H4 (cell line): ENCODE results near the gene NOTCH2. TPM values are rescaled to one million over a fixed set of nuclear protein-coding genes. Genes with fewer than 3 reads are reported as not detected.
"Not testable (repeated sequence)": the region's sequence is repeated elsewhere in the genome, so short reads cannot be mapped to it uniquely, and the experiment has no call there.

Source experiments
- DNase-seq: peaks from one replicate; pipeline ENCODE4 v3.0.0-alpha.2; 2015; ENCODE audit warnings: low spot score
- total RNA-seq: library from RNA; depleted of rRNA; stranded (reverse); fragments of >200 nt; shearing (Covaris generic); gene quantifications from 2 replicates; pipeline ENCODE4 v1.2.3, GENCODE V29; 2014

NOTCH2 gene
- total RNA-seq, 1 experiment from 2014 or later, result 58.7 TPM

GRCh38 chr1:120068683-120069066 is 787 bp downstream of the NOTCH2 start:
- not testable (repeated sequence) for DNase-seq

GRCh38 chr1:120048208-120048607 is 21.3 kb downstream of the NOTCH2 start:
- DNase-seq, result peak; percentile 0

GRCh38 chr1:120041771-120042170 is 27.7 kb downstream of the NOTCH2 start:
- not testable (repeated sequence) for DNase-seq

DNA sequence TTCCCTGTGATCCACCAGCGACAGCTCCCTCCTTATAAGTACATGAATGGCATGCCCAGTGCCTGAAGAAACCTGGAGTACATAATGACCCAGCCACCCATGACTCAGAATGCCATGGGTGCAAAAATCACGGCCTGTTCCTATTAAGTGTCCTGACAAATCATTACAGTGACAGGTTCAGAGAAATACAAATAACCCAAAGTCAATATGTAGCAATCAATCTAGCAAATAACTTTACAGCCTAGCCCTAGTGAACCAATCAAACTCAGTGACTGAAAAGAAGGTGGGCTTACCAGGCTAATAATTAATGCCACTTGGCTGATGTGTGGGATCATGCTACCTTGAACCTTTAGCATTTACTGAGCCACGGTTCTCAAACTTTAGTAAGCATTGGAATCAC is 37.2 kb downstream of the NOTCH2 start:
- DNase-seq, result not testable (repeated sequence)

- not testable (repeated sequence) for DNase-seq
Observed at GRCh38 chr1:120023791-120024190, 45.7 kb downstream of the NOTCH2 start.

GRCh38 chr1:120014978-120015377 is 54.5 kb downstream of the NOTCH2 start:
- not testable (repeated sequence) for DNase-seq

- not testable (repeated sequence) for DNase-seq
Observed at GRCh38 chr1:120008320-120008719, 61.1 kb downstream of the NOTCH2 start.

DNA sequence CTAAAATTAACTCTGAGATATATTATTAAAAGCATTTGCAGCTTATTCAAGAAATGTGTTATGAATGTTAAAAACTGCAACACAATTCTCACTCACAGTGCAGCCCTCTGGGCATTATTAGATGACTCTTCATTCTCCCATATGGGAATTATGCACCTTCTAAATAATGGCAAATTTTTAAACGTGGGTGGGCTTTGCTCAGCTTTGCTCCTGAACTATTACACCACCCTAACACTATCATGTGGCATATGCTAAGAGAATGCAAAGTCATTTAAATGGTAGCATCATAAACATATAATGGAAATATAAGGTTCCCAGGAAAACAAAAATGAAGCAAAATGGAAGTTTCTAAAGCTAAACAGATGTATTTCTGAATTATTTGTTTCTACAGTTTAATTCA is 61.6 kb downstream of the NOTCH2 start:
- DNase-seq, result not testable (repeated sequence)

GRCh38 chr1:120001035-120001434 is 68.4 kb downstream of the NOTCH2 start:
- not testable (repeated sequence) for DNase-seq

- DNase-seq, result not testable (repeated sequence)
Observed at GRCh38 chr1:119996731-119997312, 72.6 kb downstream of the NOTCH2 start.

- DNase-seq, result not testable (repeated sequence)
Observed at GRCh38 chr1:119995975-119996374, 73.5 kb downstream of the NOTCH2 start.

- no peak for DNase-seq
Observed at GRCh38 chr1:119988306-119989062, 81.0 kb downstream of the NOTCH2 start.

DNA sequence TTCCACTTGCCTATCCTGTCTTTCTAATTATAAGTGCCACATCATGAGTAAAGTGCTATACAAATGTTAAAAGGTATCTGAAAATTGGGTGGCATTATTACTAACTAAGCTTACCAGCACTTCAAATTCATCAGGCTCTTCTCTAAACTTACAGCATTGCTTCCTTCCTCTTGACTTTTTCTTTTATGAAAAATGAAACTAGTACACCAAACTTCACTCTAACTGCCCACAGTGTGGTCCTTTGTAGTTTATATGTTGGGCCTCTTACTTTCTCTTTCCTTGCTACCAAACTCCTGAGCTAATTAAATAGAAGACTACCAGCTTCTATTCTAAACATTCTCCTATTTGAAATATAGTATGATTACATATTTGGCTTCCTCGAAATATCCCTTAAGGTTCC is 81.8 kb downstream of the NOTCH2 start:
- DNase-seq, result no peak

GRCh38 chr1:119987112-119987511 is 82.3 kb downstream of the NOTCH2 start:
- DNase-seq, result peak; percentile 48

DNA sequence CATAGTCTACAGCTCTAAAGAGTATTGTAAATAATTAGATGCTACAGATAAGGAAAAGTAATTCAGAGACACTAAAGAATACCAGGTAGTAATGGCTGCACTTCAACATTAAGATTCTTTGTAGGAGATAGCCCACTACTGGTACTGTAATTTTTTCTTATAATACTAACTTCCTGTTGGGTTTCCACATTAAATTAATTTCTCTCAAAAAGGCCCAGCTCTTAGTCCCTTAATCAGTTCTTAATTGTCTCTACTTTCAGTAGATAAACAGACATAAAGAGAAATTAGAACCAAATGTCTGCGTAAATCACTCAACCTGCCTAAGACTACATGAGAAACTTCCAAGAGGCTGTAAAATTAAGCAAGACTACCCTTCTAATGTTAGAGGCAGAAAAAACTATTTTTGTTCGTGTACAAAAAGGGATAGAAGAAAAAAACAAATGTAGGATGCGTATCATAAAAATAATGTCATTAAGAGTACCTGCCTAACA is 83.4 kb downstream of the NOTCH2 start:
- DNase-seq, result no peak

GRCh38 chr1:119984771-119985170 is 84.7 kb downstream of the NOTCH2 start:
- DNase-seq, result no peak

DNA sequence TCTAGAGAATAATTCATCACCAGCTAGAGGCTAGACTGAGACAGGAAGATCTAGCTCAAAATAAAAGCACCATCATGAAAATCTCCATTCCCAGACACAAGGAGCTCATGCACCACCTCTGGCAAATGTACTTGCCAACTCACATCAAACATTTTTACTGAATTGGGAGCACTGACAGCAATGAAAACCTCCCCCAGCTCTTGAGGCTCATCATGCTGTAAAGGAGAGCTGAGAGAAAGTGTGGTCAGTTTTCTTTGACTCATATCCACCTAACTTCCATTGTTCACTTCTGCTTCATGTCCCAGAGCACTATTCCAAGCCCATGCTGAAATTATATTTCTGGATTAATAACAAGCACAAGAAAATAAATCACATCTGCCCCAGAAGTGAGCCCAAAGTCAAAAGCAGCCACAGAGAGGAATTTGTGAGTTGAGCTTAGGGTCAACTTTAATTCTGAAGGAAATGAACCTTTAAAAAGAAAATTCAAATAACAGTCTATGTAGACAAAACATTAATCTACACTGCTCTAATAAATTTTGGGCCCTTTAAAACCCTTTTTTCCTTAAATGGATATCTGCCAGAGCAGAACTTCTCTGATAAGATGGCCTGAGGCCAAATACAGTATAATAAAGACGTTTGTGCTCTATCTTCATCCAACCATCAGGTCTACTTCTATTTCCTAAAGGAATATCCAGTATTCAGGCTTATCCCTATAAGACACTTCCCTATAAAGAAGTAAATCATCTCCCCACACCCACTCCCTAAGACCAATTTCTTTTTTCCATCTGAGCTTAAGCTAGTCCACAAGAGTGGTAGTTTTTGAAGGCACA is 87.3 kb downstream of the NOTCH2 start:
- DNase-seq, result no peak

DNA sequence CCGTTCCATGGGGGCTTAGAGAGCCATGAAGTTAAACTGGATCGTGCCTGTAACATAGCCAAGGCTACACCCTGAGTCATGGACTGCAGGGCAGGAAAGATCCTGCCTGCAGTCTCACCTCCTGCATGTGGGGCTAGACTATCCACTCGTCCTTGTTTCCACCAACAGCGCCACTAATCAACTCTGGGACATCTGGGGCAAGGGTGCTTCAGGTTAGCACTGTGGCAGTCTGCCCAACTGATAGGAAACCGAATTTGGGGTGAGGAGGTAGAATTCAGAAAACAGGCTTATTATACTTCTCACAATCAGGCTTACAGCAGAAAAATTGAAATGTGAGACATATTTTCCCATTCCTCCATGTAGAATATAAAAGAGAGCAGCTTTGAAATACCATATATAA is 88.0 kb downstream of the NOTCH2 start:
- DNase-seq, result no peak

- DNase-seq, result no peak
Observed at GRCh38 chr1:119978018-119978505, 91.4 kb downstream of the NOTCH2 start.

GRCh38 chr1:119977113-119977736 is 92.2 kb downstream of the NOTCH2 start:
- DNase-seq, result not testable (repeated sequence)

GRCh38 chr1:119975582-119976254 is 93.7 kb downstream of the NOTCH2 start:
- DNase-seq, result not testable (repeated sequence)
